Middle frontal gyrus (tissue), 1 donor: Measurements from ENCODE around the gene RGR.

Experiments used
- DNase-seq: peaks from one replicate; pipeline ENCODE4 v3.0.0-alpha.2; 2015; ENCODE audit warnings: low spot score; ENCODE audit errors: extremely low spot score

RGR gene

DNA sequence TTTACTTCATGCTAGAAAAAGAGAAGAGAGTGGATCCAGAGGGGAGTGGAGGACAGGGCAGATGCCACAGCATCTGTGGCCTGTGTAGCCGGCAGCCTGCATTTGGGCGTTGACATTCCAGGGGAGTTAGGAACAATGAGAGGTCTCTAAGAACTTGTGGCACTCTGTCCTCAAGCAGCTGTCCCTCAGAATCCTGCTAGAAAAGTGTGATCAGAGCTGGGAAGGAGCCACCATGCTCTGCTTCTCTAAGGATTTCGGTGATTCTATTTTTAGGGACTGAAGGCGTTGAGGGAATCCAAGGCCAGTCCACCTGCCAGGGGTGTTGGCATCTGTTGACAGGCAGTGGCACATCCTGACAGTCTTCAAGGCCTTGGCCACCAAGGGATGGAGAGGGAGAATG is 27.1 kb upstream of the RGR start:
- no peak for DNase-seq

DNA sequence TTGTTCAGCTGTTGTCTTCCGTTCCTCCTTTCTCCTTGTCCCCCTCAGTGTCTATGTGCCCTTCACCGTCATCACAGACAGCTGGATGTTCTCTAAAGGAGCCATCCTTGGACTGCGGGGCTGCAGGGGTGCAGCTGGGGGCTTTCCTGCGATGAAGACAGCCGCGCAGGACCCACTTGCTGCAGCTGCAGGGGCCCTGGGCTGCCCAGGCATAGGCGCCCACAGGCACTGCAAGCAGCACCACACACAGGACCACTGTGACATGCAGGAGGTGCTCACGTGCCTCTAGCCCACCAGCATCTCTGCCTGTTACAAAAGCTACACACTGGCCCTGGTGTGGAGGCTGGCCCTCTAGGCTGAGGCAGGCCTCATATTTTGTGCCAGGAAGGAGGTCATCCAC is 22.9 kb upstream of the RGR start:
- no peak for DNase-seq

GRCh38 chr10:84224411-84225028 is 20.3 kb upstream of the RGR start:
- DNase-seq: no peak

DNA sequence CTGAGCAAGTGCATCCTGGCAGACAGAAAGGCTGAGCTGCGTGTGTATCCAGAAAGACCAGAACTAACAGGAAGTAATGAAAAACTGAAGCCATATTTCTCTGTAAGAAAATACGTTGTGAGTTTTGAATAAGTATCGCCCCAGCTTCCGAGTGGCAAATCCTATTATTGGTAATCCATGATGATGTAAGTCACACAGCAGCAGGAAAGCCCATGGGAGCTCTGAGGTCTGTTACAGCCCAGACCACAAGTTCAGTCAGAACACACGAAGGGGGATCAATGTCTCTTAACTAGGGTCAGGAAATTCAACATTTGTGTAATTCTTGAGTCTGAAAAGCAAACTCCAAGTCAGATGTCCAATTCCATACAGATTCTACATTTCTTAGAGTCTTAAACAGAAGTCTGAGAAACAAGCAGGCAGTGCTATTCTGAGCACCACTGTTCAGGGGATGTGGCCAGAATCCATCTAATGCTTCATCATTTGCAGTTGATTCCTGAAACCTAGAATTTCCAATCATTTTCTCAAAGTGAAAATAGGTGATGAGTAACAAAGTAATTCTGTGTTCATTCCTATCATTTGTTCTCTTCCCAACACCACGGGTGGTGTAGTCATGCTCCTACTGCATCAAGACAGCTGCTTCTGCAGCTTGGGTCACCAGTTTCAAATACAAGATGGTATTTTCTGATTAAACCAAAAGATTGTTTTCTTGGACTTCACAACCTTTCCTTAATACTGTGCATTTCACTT is 19.3 kb upstream of the RGR start, which contains the start of gene LRIT2:
LRIT2 (minus strand) TSS at position 118 of the 747 bp plus-strand sequence; CDS start at position 94, 24 bp downstream.
- DNase-seq: no peak

DNA sequence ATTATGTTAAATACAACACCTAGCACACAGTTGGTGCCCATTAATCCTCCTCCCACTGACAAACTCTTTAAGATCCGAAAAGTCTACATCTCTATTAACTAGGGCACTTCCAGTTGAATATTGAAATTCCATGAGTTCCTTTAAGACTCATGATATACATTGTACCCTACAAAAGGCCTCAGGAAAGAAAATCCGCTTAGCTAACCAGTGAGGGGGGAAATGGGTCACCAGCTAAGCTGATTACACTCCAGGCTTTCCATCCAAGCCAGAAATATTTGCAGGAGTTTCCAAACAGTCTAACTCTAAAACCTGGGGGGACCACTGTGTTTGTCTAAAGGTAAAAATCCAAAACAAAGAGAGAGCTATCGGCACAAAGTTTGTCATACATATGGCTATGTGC is 18.2 kb upstream of the RGR start:
- DNase-seq: no peak

DNA sequence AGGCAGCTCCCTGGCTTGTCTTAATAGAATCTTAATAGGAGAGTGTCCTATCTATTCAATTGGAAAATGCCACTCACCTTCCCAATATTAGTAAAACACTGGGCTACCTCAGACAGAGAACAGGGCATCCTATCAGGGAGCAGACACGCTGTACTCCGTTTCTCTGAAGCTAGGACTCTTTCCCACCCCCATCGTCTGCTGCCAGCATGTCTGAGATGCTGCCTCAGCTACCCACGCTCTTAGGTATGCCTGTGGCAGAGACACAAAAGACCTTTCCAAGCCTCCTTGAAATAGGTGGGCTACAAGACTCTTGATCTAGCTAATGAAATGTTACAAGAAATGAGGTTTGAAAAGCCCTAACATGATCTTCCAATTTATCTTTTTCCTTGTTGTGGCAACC is 17.0 kb upstream of the RGR start:
- DNase-seq: no peak

DNA sequence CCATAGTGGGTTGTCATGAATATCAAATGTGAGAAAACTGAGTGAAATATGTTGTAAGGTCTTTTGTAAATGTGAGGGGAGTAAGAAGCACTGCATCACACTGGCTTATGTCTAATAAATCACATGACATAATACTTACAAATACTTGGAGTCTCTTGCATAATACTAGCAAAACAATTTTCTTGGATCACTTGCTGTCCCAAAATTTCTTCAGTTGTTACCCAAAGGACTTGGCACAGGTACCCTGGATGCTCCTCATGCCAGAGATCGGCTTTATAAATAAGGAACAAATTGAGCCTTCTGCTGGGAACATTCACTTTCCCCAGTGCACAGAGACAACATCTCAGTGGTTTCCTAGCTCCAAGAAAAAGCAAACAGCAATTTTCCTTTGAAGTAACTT is 14.5 kb upstream of the RGR start:
- no peak for DNase-seq

GRCh38 chr10:84232376-84232775 is 12.5 kb upstream of the RGR start:
- DNase-seq: no peak

GRCh38 chr10:84233940-84234339 is 10.9 kb upstream of the RGR start:
- DNase-seq: no peak

DNA sequence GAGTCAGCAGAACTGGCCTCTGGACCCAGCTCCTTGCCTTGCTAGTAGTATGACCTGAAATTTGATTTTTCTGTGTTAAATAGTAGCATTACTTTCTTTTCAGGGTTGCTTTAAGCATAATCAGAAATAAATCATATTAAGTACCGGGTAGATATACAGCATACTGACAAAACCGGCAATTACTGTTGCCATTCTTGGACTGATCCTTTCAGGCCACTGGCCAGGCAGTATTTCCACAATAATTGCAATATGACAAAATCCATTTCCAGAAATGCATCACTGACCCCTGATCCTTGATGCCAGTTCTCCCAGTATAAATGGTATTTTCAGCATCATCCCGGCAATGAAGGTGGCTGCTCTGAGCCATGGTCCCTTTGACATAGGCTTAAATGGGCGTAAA is 10.4 kb upstream of the RGR start:
- no peak for DNase-seq

DNA sequence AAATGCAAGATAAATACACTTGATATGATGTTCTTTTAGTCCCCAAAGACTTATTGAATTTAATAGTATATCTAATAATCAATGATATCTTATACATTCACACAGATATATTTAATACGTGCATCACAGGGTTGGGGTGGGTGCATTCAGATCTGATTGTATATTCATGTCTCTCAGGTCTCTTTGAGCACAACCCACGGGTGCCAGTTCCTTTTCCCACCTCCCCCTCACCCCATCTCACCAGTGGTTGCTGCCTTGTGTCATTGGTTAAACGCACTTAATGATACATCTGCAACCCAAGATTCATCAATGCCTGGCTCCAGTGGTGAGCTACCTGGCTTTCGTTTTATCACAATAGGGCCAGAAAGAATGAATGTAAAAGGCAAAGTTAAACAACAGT is 9.8 kb upstream of the RGR start:
- no peak for DNase-seq

DNA sequence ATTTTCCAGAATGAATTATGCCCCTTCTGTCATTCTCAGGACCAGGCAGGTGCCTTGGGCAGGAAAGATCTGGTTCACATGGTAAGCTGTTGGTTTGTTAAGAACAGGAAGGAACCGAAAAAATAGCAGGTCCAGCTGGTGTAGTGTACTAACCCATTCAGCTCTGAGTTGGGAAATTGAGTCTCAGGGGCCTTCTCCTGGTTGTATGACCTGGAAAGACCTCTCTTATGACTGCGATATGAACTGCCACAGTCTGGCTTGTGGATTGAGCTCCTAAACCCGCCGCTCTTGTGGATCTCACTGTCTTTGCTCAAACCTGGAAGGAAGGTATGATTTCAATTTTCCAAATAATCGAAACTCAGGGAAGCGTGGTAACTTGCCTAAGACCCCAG is 8.1 kb upstream of the RGR start:
- no peak for DNase-seq

GRCh38 chr10:84237199-84238051 is 7.4 kb upstream of the RGR start:
- no peak for DNase-seq

GRCh38 chr10:84238909-84239308 is 5.9 kb upstream of the RGR start:
- DNase-seq: no peak

GRCh38 chr10:84241185-84241790 is 3.6 kb upstream of the RGR start, which contains the start of gene LRIT1:
Gene LRIT1, minus strand, starts transcription at chr10:84241546. Its CDS starts 107 bp downstream, at chr10:84241439.
- no peak for DNase-seq

- DNase-seq: no peak
Observed at GRCh38 chr10:84243759-84244158, 1.1 kb upstream of the RGR start.

- no peak for DNase-seq
Observed at GRCh38 chr10:84247496-84247895, 2.6 kb downstream of the RGR start.

- DNase-seq: no peak
Observed at GRCh38 chr10:84248794-84249193, 3.9 kb downstream of the RGR start.

DNA sequence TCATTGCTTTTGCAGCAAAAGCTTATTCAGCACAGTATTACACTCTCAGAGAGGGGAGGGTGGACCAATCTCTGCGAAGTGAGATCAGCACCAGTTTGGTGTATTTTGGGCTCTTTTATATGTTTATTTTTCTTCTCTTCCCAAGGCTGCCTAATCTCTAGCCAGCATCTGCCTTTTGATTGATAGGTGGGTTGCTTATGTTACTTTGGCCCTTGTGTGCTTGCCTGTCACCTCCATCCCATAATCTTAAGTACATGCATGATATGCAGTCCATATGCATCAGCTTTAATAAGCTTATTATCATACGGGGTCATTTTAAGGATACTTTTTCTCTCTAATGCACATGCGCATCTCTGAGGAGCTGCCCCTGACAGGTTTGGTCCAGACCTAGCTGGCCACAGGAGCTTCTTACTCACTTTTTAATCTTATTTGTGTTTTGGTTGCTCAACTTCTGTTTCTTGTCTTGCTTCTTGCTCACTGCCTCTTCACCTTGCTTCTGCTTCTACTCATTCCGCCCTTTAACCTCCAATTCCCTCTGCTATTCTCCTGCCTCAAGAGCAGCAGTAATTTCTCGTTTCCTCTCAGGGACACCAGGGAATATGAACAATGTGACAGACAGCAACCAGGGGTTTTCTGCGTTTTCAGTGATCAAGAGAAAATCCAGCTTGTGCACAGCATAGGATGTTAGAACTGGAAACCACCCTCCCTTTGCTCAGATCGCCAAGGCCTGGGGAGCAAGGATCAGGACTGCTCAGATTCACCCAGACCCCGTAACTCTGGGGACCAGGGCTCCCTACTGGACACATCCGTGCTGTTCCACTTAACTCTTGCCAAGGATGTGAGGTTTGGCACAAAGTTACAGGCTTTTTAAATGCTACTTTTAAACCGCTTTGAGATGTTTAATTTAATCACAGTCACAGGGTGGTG is 10.0 kb downstream of the RGR start:
- no peak for DNase-seq

DNA sequence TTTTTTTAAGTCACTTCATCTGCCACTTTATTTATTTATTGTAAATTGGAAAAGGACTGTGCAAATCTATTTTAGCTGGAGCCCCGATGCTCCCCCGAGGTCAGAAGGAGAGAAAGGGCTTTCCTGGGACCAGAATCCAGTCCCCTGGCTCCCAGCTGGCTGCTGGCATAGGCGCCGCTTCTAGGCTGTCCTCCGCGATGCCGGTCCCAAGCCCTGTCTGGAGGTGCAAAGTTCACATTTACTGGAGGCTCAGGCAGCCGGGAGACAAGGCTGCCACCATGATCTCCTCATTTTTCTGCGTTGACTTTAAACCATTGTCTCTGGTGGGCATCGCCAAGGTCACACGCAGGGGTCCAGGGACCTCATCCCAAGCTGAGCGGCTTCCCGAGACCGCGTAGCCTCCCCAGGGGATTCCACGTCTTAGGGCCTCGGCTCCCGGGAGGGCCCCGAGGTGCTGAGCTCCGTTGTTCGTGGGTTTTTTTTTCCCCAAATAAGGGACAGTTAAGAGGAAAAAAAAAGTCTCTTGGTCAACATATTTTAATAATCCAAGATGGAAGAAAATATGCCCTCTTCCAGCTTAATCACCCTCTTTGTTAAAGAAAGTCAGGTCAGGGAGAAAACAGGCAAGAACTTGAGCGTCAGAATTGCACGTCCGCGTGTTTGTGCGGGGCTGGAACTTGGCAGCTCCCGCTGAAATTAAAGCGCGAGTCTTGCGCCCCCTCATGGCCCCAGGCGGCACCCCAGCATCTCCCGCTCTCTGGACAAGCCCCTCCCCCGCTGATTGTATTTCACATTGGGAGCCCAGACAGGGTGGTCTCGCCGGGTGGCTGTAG is 11.9 kb downstream of the RGR start:
- no peak for DNase-seq
